H1 (cell line): ENCODE data around the gene PCDH9. TPM values are rescaled to one million over a fixed set of nuclear protein-coding genes. Genes with fewer than 3 reads are reported as not detected.

ENCODE experiments used
- CTCF ChIA-PET: fragments of 300-600 bp; sonication (Branson Sonifier 250); formaldehyde crosslinking; loops from one replicate; lab custom pipeline; 2021; ENCODE audit not compliant: partially characterized antibody; lab: Charles Lee
- POLR2A ChIA-PET: fragments of 300-600 bp; sonication (Branson Sonifier 250); formaldehyde crosslinking; loops from one replicate; lab custom pipeline; 2021; ENCODE audit warnings: inconsistent platforms; ENCODE audit not compliant: partially characterized antibody; lab: Charles Lee
- DNase-seq, 2 experiments: peaks; one replicate each; pipeline versions ENCODE4 v3.0.0 to v3.0.0-alpha.2; 2010 to 2022; ENCODE audit warnings: low spot score in 2 of 2, low read depth in 1 of 2, mixed read lengths in 1 of 2
- FAIRE-seq: peaks from 2 replicates; lab custom pipeline; 2011; peaks lifted over from hg19 to GRCh38; lab: Jason Lieb, UNC
- H2AFZ ChIP-seq: 2 replicates; pipeline ENCODE4 v1.8.1; 2012; ENCODE audit warnings: low read length, inconsistent platforms
- H2AK5ac ChIP-seq: 2 replicates; pipeline ENCODE4 v1.6.1; 2013; ENCODE audit warnings: low read depth, low read length
- H2BK120ac ChIP-seq: replicated peaks from 2 replicates; pipeline ENCODE3; 2013; ENCODE audit warnings: low read depth, low read length, inconsistent platforms
- H2BK12ac ChIP-seq: 2 replicates; pipeline ENCODE4 v1.6.1; 2013; ENCODE audit warnings: low read depth, low read length
- H2BK15ac ChIP-seq: 2 replicates; pipeline ENCODE4 v1.6.1; 2013; ENCODE audit warnings: low read length
- H2BK20ac ChIP-seq: 2 replicates; pipeline ENCODE4 v1.6.1; 2013; ENCODE audit warnings: low read length
- H2BK5ac ChIP-seq: 2 replicates; pipeline ENCODE4 v1.6.1; 2013; ENCODE audit warnings: low read depth, low read length
- H3K14ac ChIP-seq: 2 replicates; pipeline ENCODE4 v1.6.1; 2013; ENCODE audit warnings: inconsistent platforms; ENCODE audit not compliant: insufficient read length
- H3K18ac ChIP-seq: 2 replicates; pipeline ENCODE4 v1.6.1; 2013; ENCODE audit warnings: low read length; ENCODE audit errors: extremely low read depth
- H3K23ac ChIP-seq: 2 replicates; pipeline ENCODE4 v1.6.1; 2013; ENCODE audit warnings: inconsistent platforms; ENCODE audit not compliant: insufficient read length
- H3K23me2 ChIP-seq: 2 replicates; pipeline ENCODE4 v1.6.1; 2013; ENCODE audit warnings: low read depth, low read length
- H3K27ac ChIP-seq: 2 replicates; pipeline ENCODE4 v1.6.1; 2011; ENCODE audit warnings: low read depth, low read length, inconsistent platforms
- H3K27me3 ChIP-seq, 4 experiments: replicated peaks in 1 of 4; 1 replicate in 1 of 4; 2 replicates in 3 of 4; pipeline versions ENCODE4 v1.6.1 to v1.8.1; 2011 to 2013; ENCODE audit warnings: low read length in 3 of 4, mild to moderate bottlenecking in 3 of 4, inconsistent platforms in 2 of 4, mixed read lengths in 2 of 4, moderate library complexity in 1 of 4; ENCODE audit not compliant: control insufficient read depth in 3 of 4, insufficient read depth in 3 of 4; ENCODE audit errors: extremely low read depth in 1 of 4
- H3K36me3 ChIP-seq, 4 experiments: 2 replicates each; pipeline versions ENCODE4 v1.6.1 to v1.8.1; 2011 to 2013; ENCODE audit warnings: mild to moderate bottlenecking in 4 of 4, low read length in 3 of 4, moderate library complexity in 2 of 4, control low read depth in 1 of 4, inconsistent platforms in 1 of 4; ENCODE audit not compliant: insufficient read depth in 4 of 4, control insufficient read depth in 2 of 4
- H3K4ac ChIP-seq: replicated peaks from 2 replicates; pipeline ENCODE3; 2013; ENCODE audit warnings: low read length, low read depth, mixed read lengths, inconsistent platforms; ENCODE audit not compliant: insufficient read length
- H3K4me1 ChIP-seq, 4 experiments: replicated peaks in 1 of 4; 1 replicate in 1 of 4; 2 replicates in 3 of 4; pipeline versions ENCODE4 v1.6.1 to v1.8.1; 2011 to 2013; ENCODE audit warnings: low read length in 3 of 4, inconsistent platforms in 2 of 4, mixed read lengths in 1 of 4; ENCODE audit not compliant: insufficient read depth in 4 of 4, control insufficient read depth in 3 of 4
- H3K4me2 ChIP-seq, 2 experiments: 2 replicates each; pipeline versions ENCODE4 v1.6.1 to v1.8.1; 2011 to 2013; ENCODE audit warnings: low read depth in 2 of 2, low read length in 2 of 2, control low read depth in 1 of 2, inconsistent platforms in 1 of 2, mild to moderate bottlenecking in 1 of 2; ENCODE audit not compliant: insufficient read depth in 1 of 2
- H3K4me3 ChIP-seq, 4 experiments: fragments of 200-600, 300-600 bp in 1 of 4; sonication (generic), shearing (Covaris generic), sonication (Bioruptor Twin) in 1 of 4; 2 replicates each; pipeline versions ENCODE4 v1.5.1 to v1.8.1; 2011 to 2016; ENCODE audit warnings: low read length in 4 of 4, low read depth in 3 of 4, control low read depth in 2 of 4, inconsistent platforms in 2 of 4, mild to moderate bottlenecking in 2 of 4, mixed read lengths in 1 of 4, moderate library complexity in 1 of 4; ENCODE audit not compliant: insufficient read depth in 2 of 4; ENCODE audit errors: extremely low read depth in 1 of 4
- H3K56ac ChIP-seq: replicated peaks from 2 replicates; pipeline ENCODE3; 2013; ENCODE audit warnings: low read depth, mild to moderate bottlenecking, mixed read lengths, low read length, inconsistent platforms; ENCODE audit not compliant: insufficient read length
- H3K79me1 ChIP-seq: 2 replicates; pipeline ENCODE4 v1.6.1; 2013; ENCODE audit warnings: low read depth, low read length, control low read depth
- H3K79me2 ChIP-seq, 2 experiments: 2 replicates each; pipeline versions ENCODE4 v1.6.1 to v1.8.1; 2012 to 2013; ENCODE audit warnings: low read length in 2 of 2, mild to moderate bottlenecking in 2 of 2, inconsistent platforms in 1 of 2; ENCODE audit not compliant: insufficient read depth in 2 of 2, control insufficient read depth in 1 of 2
- H3K9ac ChIP-seq, 4 experiments: replicated peaks in 1 of 4; 1 replicate in 1 of 4; 2 replicates in 3 of 4; pipeline versions ENCODE4 v1.6.1 to v1.8.1; 2011 to 2013; ENCODE audit warnings: low read depth in 3 of 4, low read length in 3 of 4, control low read depth in 2 of 4, mild to moderate bottlenecking in 2 of 4, moderate library complexity in 2 of 4, inconsistent platforms in 1 of 4; ENCODE audit errors: extremely low read depth in 1 of 4
- H3K9me3 ChIP-seq, 2 experiments: 2 replicates each; pipeline versions ENCODE4 v1.6.1 to v1.8.1; 2012 to 2013; ENCODE audit warnings: mild to moderate bottlenecking in 2 of 2, moderate library complexity in 2 of 2, control low read depth in 1 of 2, inconsistent platforms in 1 of 2, low read depth in 1 of 2, low read length in 1 of 2, mixed read lengths in 1 of 2; ENCODE audit not compliant: insufficient read depth in 2 of 2
- H4K20me1 ChIP-seq, 2 experiments: replicated peaks in 1 of 2; 2 replicates each; pipeline versions ENCODE3 to v1.8.1; 2011 to 2013; ENCODE audit warnings: inconsistent platforms in 2 of 2, low read length in 2 of 2, mild to moderate bottlenecking in 1 of 2; ENCODE audit not compliant: insufficient read depth in 2 of 2, control insufficient read depth in 1 of 2
- H4K5ac ChIP-seq: 2 replicates; pipeline ENCODE4 v1.6.1; 2013; ENCODE audit warnings: low read length, low read depth, mixed read lengths, inconsistent platforms; ENCODE audit not compliant: insufficient read length
- H4K8ac ChIP-seq: 2 replicates; pipeline ENCODE4 v1.8.0; 2013; ENCODE audit warnings: mild to moderate bottlenecking, moderate library complexity, low read length, inconsistent platforms; ENCODE audit not compliant: insufficient read depth; ENCODE audit errors: extremely low read depth
- H4K91ac ChIP-seq: replicated peaks from 2 replicates; pipeline ENCODE3; 2013; ENCODE audit warnings: low read length, mixed read lengths, inconsistent platforms; ENCODE audit not compliant: insufficient read length
- BRCA1 ChIP-seq: IDR thresholded peaks from 2 replicates; pipeline ENCODE4 v1.6.1; 2012; ENCODE audit warnings: low read depth, low read length, improper control_type of control experiment
- CBX8 ChIP-seq: fragments of 300-800, 300-1000 bp; sonication (generic); IDR thresholded peaks from 2 replicates; pipeline ENCODE4 v1.7.1; 2016; ENCODE audit warnings: low read depth, low read length, borderline replicate concordance
- EGR1 ChIP-seq: IDR thresholded peaks from 2 replicates; pipeline ENCODE4 v1.6.1; 2011; ENCODE audit warnings: low read depth, low read length, borderline replicate concordance
- FOSL1 ChIP-seq: IDR thresholded peaks from 2 replicates; pipeline ENCODE4 v1.6.1; 2011; ENCODE audit warnings: mild to moderate bottlenecking, low read depth, low read length, moderate library complexity; ENCODE audit not compliant: insufficient read depth
- RNF2 ChIP-seq: fragments of 200-900, 300-1000 bp; sonication (generic); IDR thresholded peaks from 2 replicates; pipeline ENCODE4 v1.7.1; 2016; ENCODE audit warnings: borderline replicate concordance, low read depth, mild to moderate bottlenecking, antibody characterized with exemption, low read length; ENCODE audit not compliant: poor library complexity, severe bottlenecking; ENCODE audit errors: missing control alignments
- SUZ12 ChIP-seq: fragments of 200-600 bp; sonication (generic); IDR thresholded peaks from 2 replicates; pipeline ENCODE4 v1.6.1; 2012; ENCODE audit warnings: mild to moderate bottlenecking, inconsistent platforms, low read length, moderate library complexity, mixed read lengths
- TAF7 ChIP-seq: optimal IDR thresholded peaks from 2 replicates; pipeline ENCODE3; 2011; ENCODE audit warnings: low read depth, mild to moderate bottlenecking, inconsistent platforms, low read length, moderate library complexity, borderline replicate concordance
- WGBS, 2 experiments: shearing (Covaris generic) in 1 of 2; methylation state at CpG; one replicate each; pipeline versions ENCODE4 v1.1.6 to v1.1.7; 2013 to 2015; ENCODE audit warnings: low lambda C conversion rate in 2 of 2, mixed read lengths in 2 of 2, inconsistent platforms in 1 of 2, low coverage in 1 of 2, missing lambda C conversion rate in 1 of 2; ENCODE audit not compliant: insufficient replicate concordance in 2 of 2, insufficient coverage in 1 of 2, insufficient read length in 1 of 2; ENCODE audit errors: extremely low coverage in 1 of 2, missing lambda C conversion rate in 1 of 2; 5-methylcytosine and 5-hydroxymethylcytosine counted together
- polyA plus RNA-seq, 7 experiments: library from polyadenylated mRNA; depleted of rRNA in 3 of 7; stranded (reverse) in 5 of 7; unstranded in 2 of 7; fragments of >200 nt in 5 of 7; fragments of 200-250 nt in 2 of 7; gene quantifications; 1 replicate in 5 of 7; 2 replicates in 1 of 7; 4 replicates in 1 of 7; pipeline versions ENCODE4 v1.2.1 to v1.2.3, GENCODE V29; 2011 to 2013; ENCODE audit warnings: missing spikeins in 2 of 7, mixed read lengths in 2 of 7
- total RNA-seq: library from RNA; stranded (reverse); fragmentation: NEBNext Ultra II Directional; extraction: Animal tissue kit (Norgen Biotek cat#: 25700); gene quantifications from 2 replicates; pipeline ENCODE4 v1.2.1, GENCODE V29; 2021
- TF ChIP-seq, protein P1 (sequence below): IDR thresholded peaks from 2 replicates; pipeline ENCODE4 v1.6.1; 2012; ENCODE audit warnings: low read length, inconsistent platforms

Gene PCDH9
- total and polyA plus RNA-seq, 2 of the 8 experiments (the other 6 are each of a cell fraction or from before 2014, with no cell fraction given), result 0.12 to 0.60 TPM

DNA sequence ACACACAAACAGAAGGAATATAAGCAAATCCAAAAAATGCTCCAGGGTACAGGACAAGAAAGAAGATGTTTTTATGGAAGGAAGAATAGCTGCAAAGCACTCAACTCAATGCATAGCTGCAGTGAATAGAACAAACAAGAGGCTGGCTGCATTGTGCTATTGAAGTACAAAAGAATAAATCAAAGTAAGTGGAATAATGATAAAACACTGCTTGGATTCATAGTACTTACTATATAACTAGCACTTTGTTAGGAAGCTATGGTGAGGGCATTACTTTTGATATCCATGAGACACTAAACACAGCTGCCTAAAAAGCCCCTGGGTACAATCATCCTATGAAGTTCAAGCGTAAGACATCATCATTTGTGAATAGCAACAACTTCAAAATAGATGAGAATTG is 350.1 kb downstream of the PCDH9 start:
- no peaks in the 10 kb centered on the region for H3K27me3 ChIP-seq
- H3K4me2 ChIP-seq, result no peak overlapping the region
- CTCF ChIA-PET, result no interaction called here
- no peak overlapping the region for H3K23ac ChIP-seq
- no peak overlapping the region for H3K4me3 ChIP-seq
- H3K14ac ChIP-seq, result no peak overlapping the region
- no peaks in the 10 kb centered on the region for H3K36me3 ChIP-seq
- no peak for FAIRE-seq
- H4K8ac ChIP-seq, result no peak overlapping the region
- TF ChIP-seq BRCA1 (no peak), EGR1 (no peak), TAF7 (no peak), RNF2 (no peak), FOSL1 (no peak), SUZ12 (no peak), CBX8 (no peak)
- TF ChIP-seq, protein P1, sequence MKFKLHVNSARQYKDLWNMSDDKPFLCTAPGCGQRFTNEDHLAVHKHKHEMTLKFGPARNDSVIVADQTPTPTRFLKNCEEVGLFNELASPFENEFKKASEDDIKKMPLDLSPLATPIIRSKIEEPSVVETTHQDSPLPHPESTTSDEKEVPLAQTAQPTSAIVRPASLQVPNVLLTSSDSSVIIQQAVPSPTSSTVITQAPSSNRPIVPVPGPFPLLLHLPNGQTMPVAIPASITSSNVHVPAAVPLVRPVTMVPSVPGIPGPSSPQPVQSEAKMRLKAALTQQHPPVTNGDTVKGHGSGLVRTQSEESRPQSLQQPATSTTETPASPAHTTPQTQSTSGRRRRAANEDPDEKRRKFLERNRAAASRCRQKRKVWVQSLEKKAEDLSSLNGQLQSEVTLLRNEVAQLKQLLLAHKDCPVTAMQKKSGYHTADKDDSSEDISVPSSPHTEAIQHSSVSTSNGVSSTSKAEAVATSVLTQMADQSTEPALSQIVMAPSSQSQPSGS, result no peak
- DNase-seq, result no peak
- no peak overlapping the region for H2BK120ac ChIP-seq
- no peaks in the 10 kb centered on the region for H3K4me1 ChIP-seq
- H2BK15ac ChIP-seq, result no peak overlapping the region
- POLR2A ChIA-PET, result no interaction called here
- H4K5ac ChIP-seq, result no peak overlapping the region
- 93% methylated on average over 1 of the region's 1 CpG; no CpG with 5 or more reads in 1 of the 2 experiments for WGBS, 2 experiments
- H4K91ac ChIP-seq, result no peak overlapping the region
- no peak overlapping the region for H2BK20ac ChIP-seq
- no peak overlapping the region for H3K27ac ChIP-seq
- H2BK12ac ChIP-seq, result no peak overlapping the region
- H3K9ac ChIP-seq, result no peak overlapping the region
- no peaks in the 10 kb centered on the region for H3K79me1 ChIP-seq
- no peak overlapping the region for H2AK5ac ChIP-seq
- H3K23me2 ChIP-seq, result no peaks in the 10 kb centered on the region
- H4K20me1 ChIP-seq, result no peaks in the 10 kb centered on the region
- H2AFZ ChIP-seq, result no peak overlapping the region
- no peak overlapping the region for H2BK5ac ChIP-seq
- H3K4ac ChIP-seq, result no peak overlapping the region
- peaks cover 0 to 3% of the 10 kb centered on the region in 2 experiments; a peak in 1 of 4 replicates for H3K9me3 ChIP-seq
- no peak overlapping the region for H3K18ac ChIP-seq
- no peak overlapping the region for H3K56ac ChIP-seq
- no peaks in the 10 kb centered on the region for H3K79me2 ChIP-seq
